ACC112 (cell line): Measurements from ENCODE around the gene RPS8.
A peak's percentile ranks its signal among the peaks of the same experiment; 100 is the strongest.
"Not testable (repeated sequence)": the region's sequence is repeated elsewhere in the genome, so short reads cannot be mapped to it uniquely, and the experiment has no call there.

Source experiments
- H2AFZ ChIP-seq: fragments of 200-600 bp; sonication (generic); one replicate; pipeline ENCODE4 v1.6.0; 2017; ENCODE audit warnings: antibody characterized with exemption, low read length; ENCODE audit not compliant: unreplicated experiment
- H3K27ac ChIP-seq: fragments of 200-600 bp; sonication (generic); 2 replicates; pipeline ENCODE4 v1.5.1; 2014; ENCODE audit warnings: low read depth, mild to moderate bottlenecking, antibody characterized with exemption, low read length, moderate library complexity
- H3K27me3 ChIP-seq: fragments of 200-600 bp; sonication (generic); 2 replicates; pipeline ENCODE4 v1.6.1; 2014; ENCODE audit warnings: mild to moderate bottlenecking, antibody characterized with exemption, low read length, moderate library complexity, mixed read lengths; ENCODE audit not compliant: insufficient read depth
- H3K36me3 ChIP-seq: fragments of 200-600 bp; sonication (generic); 2 replicates; pipeline ENCODE4 v1.6.1; 2016; ENCODE audit warnings: mild to moderate bottlenecking, antibody characterized with exemption, low read length, moderate library complexity, mixed read lengths; ENCODE audit not compliant: insufficient read depth
- H3K4me1 ChIP-seq: fragments of 200-600 bp; sonication (generic); one replicate; pipeline ENCODE4 v1.6.1; 2016; ENCODE audit warnings: low read length, mixed read lengths; ENCODE audit not compliant: insufficient read depth, unreplicated experiment, control insufficient read depth
- H3K4me3 ChIP-seq: fragments of 200-600 bp; sonication (generic); 2 replicates; pipeline ENCODE4 v1.5.1; 2014; ENCODE audit warnings: mild to moderate bottlenecking, low read depth, low read length
- H3K79me2 ChIP-seq: fragments of 200-600 bp; sonication (generic); one replicate; pipeline ENCODE4 v1.6.0; 2016; ENCODE audit warnings: low read length; ENCODE audit not compliant: control insufficient read depth, unreplicated experiment, insufficient read depth

The RPS8 gene

GRCh38 chr1:44811234-44811633, 35.9 kb downstream of the RPS8 start:
- Histone ChIP-seq H3K4me1 (peaks cover 66% of the 10 kb centered on the region), H3K4me3 (peak overlapping the region; percentile 57; the same call in 1 of the 2 replicates), H3K27me3 (no peaks in the 10 kb centered on the region), H3K36me3 (peaks cover 12% of the 10 kb centered on the region; the same call in 1 of the 2 replicates), H3K79me2 (peaks cover 29% of the 10 kb centered on the region), H3K27ac (peak overlapping the region; percentile 99), H2AFZ (no peak overlapping the region)

- no peak overlapping the region for H3K4me3 ChIP-seq
- peaks cover 55% of the 10 kb centered on the region for H3K4me1 ChIP-seq
- H3K27me3 ChIP-seq, result no peaks in the 10 kb centered on the region
- peaks cover 29% of the 10 kb centered on the region for H3K79me2 ChIP-seq
- no peak overlapping the region for H3K27ac ChIP-seq
- H3K36me3 ChIP-seq, result peaks cover 12% of the 10 kb centered on the region
- no peak overlapping the region for H2AFZ ChIP-seq
These were observed 37.6 kb downstream of the RPS8 start for GRCh38 chr1:44812822-44813543.

DNA sequence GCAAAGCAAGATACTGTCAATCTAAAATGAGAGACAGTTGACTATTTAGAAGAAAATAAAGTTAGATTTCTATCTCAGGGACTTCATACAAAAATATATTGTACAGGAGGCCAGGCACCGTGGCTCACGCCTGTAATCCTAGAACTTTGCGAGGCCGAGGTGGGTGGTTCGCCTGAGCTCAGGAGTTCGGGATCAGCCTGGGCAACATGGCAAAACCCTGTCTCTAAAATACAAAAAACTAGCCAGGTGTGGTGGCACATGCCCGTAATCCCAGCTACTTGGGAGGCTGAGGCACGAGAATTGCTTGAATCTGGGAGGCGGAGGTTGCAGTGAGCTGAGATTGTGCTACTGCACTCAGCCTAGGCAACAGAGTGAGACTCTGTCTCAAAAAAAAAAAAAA, 40.6 kb downstream of the RPS8 start:
- not testable (repeated sequence) for H2AFZ ChIP-seq, H3K4me3 ChIP-seq, H3K27me3 ChIP-seq, H3K79me2 ChIP-seq
- peaks cover 12% of the 10 kb centered on the region for H3K36me3 ChIP-seq
- peaks cover 33% of the 10 kb centered on the region for H3K4me1 ChIP-seq
- H3K27ac ChIP-seq, result 0 out of 2 replicates have a peak overlapping the region, but pooled peaks have one; percentile 59

- Histone ChIP-seq H3K27me3 (no peaks in the 10 kb centered on the region), H3K4me1 (peaks cover 19% of the 10 kb centered on the region), H3K36me3 (peaks cover 12% of the 10 kb centered on the region), H3K27ac (no peak overlapping the region), H2AFZ (no peak overlapping the region), H3K79me2 (peaks cover 4% of the 10 kb centered on the region), H3K4me3 (no peak overlapping the region)
These were observed 42.0 kb downstream of the RPS8 start for GRCh38 chr1:44817307-44817706.

DNA sequence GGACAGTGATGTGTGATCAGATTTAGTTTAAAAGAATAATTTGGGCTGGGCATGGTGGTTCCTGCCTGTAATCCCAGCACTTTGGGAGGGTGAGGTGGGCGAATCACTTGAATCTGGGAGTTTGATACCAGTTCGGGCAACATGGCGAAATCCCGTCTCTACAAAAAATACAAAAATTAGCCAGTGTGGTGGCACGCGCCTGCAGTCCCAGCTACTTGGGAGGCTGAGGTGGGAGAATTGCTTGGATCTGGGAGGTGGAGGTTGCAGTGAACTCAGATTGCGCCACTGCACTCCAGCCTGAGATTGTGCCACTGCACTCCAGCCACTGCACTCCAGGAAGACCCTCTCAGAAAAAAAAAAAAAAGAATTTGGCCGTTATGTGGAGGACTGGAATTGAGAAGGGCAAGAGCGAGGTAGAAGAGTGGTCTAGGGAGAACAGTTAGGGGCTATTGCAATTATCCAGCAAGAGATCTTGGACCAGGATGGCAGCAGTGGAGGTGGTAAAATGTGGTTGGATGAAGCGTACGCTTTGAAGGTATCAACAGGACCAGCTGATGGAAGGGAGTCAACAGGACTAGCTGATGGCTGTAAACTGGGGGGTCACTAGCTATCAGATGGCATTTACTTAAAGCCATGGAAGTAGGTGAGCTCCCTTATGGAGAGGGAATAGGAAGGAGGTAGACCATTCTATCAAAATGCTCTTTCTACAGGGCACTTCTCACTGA, 42.6 kb downstream of the RPS8 start:
- peaks cover 19% of the 10 kb centered on the region for H3K4me1 ChIP-seq
- H3K79me2 ChIP-seq, result peaks cover 4% of the 10 kb centered on the region
- H2AFZ ChIP-seq, result no peak overlapping the region
- H3K27ac ChIP-seq, result no peak overlapping the region
- no peaks in the 10 kb centered on the region for H3K27me3 ChIP-seq
- no peak overlapping the region for H3K4me3 ChIP-seq
- peaks cover 12% of the 10 kb centered on the region for H3K36me3 ChIP-seq

GRCh38 chr1:44819196-44819607, 43.9 kb downstream of the RPS8 start:
- peak overlapping the region; percentile 99 for H3K27ac ChIP-seq
- no peak overlapping the region for H2AFZ ChIP-seq
- H3K27me3 ChIP-seq, result no peaks in the 10 kb centered on the region
- peaks cover 12% of the 10 kb centered on the region for H3K36me3 ChIP-seq
- peak overlapping the region; percentile 77 for H3K4me3 ChIP-seq
- peaks cover 19% of the 10 kb centered on the region for H3K4me1 ChIP-seq
- H3K79me2 ChIP-seq, result peaks cover 4% of the 10 kb centered on the region

- H3K36me3 ChIP-seq, result peaks cover 12% of the 10 kb centered on the region
- H3K4me1 ChIP-seq, result peaks cover 18% of the 10 kb centered on the region
- peaks cover 3% of the 10 kb centered on the region for H3K79me2 ChIP-seq
- H3K27me3 ChIP-seq, result no peaks in the 10 kb centered on the region
- H2AFZ ChIP-seq, result peak overlapping the region; percentile 59
- H3K4me3 ChIP-seq, result peak overlapping the region; percentile 77
- H3K27ac ChIP-seq, result peak overlapping the region; percentile 99
These were observed 44.4 kb downstream of the RPS8 start for GRCh38 chr1:44819608-44820327.

DNA sequence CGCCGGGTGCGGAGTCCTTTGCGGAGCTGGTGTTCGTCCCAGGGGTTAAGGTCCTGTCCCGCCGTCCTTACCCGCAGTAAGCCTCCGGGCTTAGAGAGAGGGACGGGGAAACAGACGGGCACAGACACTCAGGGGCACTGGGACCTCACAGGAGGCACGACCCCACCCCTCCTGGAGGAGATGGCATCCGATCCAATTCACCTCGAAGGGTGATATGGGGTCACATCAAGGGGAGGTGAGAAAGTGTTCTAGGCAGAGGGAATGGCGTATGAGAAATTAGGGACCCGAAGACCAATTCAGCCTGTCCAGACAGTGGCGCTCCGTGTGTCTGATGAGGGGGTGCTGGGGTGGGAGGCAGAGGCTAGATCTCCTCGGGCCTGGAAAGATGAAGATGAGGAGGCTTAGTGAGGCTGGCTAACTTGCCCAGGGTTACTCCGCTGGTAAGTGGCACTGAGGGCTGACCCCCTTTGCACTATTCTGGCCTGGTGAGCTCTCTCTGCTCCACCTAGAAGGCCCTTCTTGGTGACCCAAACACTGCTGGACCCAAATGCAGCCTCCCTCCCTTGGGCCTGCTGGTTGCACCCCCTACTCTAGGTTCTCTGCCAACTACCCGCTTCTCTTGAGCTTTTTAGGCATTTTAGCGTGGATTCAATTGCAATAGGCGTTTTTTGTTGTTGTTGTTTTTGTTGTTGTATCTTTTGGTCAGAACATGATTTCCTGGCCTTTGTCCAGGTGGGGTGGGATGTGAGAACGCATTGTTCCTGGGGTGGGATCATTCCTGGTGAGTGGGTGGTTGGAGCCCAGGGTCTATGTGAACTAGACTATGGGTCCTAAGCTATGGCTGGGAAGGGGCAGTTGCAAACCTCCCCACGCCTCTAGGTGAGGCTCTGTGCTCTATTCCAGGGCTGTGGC, 45.2 kb downstream of the RPS8 start:
- H3K4me3 ChIP-seq, result peak overlapping the region; percentile 77
- peak overlapping the region; percentile 99; the same call in 1 of the 2 replicates for H3K27ac ChIP-seq
- H3K4me1 ChIP-seq, result peaks cover 10% of the 10 kb centered on the region
- H3K36me3 ChIP-seq, result peaks cover 4% of the 10 kb centered on the region; the same call in 1 of the 2 replicates
- no peaks in the 10 kb centered on the region for H3K27me3 ChIP-seq
- H3K79me2 ChIP-seq, result no peaks in the 10 kb centered on the region
- peak overlapping the region; percentile 59 for H2AFZ ChIP-seq

GRCh38 chr1:44821240-44821715, 45.9 kb downstream of the RPS8 start:
- Histone ChIP-seq H3K4me3 (no peak overlapping the region), H3K4me1 (peaks cover 8% of the 10 kb centered on the region), H3K27ac (no peak overlapping the region), H3K79me2 (no peaks in the 10 kb centered on the region), H3K36me3 (no peaks in the 10 kb centered on the region; the same call in 1 of the 2 replicates), H3K27me3 (no peaks in the 10 kb centered on the region), H2AFZ (no peak overlapping the region)
